ENCODE measurements around the gene NUDT4. TPM values are rescaled to one million over a fixed set of nuclear protein-coding genes. Genes with fewer than 3 reads are reported as not detected.

Gene NUDT4
- total and polyA plus RNA-seq, 2 of the 13 experiments (the other 11 are each of a cell fraction or from before 2014, with no cell fraction given): 37.3 to 70.1 TPM

DNA sequence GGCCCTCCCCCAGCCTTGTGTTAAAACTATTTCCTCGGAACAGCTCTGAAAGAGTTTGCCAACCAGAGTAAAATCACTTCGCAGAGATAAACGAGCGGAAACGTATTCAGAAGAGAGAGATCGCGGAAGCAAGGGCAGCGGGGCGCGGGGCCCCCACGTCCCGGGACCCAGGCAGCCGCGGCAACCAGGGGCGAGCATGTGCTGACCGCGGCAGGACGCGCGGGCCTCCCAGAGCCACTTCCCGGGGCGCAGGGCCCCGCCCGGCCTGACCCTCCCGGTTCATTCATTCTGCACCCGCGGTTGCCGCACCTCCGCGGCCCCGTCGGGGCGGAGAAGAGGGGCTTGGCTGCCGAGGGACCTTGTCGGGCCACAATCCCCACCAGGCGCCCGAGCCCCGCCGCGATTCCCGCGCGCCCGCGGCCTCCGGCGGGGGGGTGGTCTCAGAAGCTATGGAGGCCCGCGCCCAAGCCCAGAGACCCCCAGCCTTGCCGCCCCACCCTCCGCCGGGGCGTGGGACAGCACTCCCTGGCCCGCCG is 63.4 kb downstream of the NUDT4 start (continued):
- TF ChIP-seq, protein P1, sequence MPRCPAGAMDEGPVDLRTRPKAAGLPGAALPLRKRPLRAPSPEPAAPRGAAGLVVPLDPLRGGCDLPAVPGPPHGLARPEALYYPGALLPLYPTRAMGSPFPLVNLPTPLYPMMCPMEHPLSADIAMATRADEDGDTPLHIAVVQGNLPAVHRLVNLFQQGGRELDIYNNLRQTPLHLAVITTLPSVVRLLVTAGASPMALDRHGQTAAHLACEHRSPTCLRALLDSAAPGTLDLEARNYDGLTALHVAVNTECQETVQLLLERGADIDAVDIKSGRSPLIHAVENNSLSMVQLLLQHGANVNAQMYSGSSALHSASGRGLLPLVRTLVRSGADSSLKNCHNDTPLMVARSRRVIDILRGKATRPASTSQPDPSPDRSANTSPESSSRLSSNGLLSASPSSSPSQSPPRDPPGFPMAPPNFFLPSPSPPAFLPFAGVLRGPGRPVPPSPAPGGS (CRISPR knock-in tag; IDR thresholded peaks at IDR 0.05): 0 out of 2 replicates have a peak, but pooled peaks have one; percentile 26
- TF ChIP-seq DPF2 (CRISPR knock-in tag; IDR thresholded peaks at IDR 0.05; ENCODE audit: borderline replicate concordance, low read depth) (no peak), PHF8 (CRISPR knock-in tag; IDR thresholded peaks at IDR 0.05) (peak; percentile 12; the same call in 1 of the 2 replicates), ZFP90 (CRISPR knock-in tag; IDR thresholded peaks at IDR 0.05; ENCODE audit: borderline replicate concordance) (no peak), KMT2A (CRISPR knock-in tag; IDR thresholded peaks at IDR 0.05) (no peak), ZNF713 (CRISPR knock-in tag; IDR thresholded peaks at IDR 0.05) (no peak), MYC (CRISPR knock-in tag; IDR thresholded peaks at IDR 0.05; ENCODE audit: borderline replicate concordance) (no peak; the same call in 1 of the 2 replicates), ZNF547 (CRISPR knock-in tag; IDR thresholded peaks at IDR 0.05) (no peak; the same call in 1 of the 2 replicates), ZNF230 (CRISPR knock-in tag; IDR thresholded peaks at IDR 0.05) (no peak), CC2D1A (CRISPR knock-in tag; IDR thresholded peaks at IDR 0.05) (no peak), ZFP36L1 (CRISPR knock-in tag; IDR thresholded peaks at IDR 0.05) (no peak), SRSF1 (optimal IDR thresholded peaks at IDR 0.05; ENCODE audit: low read depth, low read length) (no peak), SCMH1 (CRISPR knock-in tag; IDR thresholded peaks at IDR 0.05; ENCODE audit: borderline replicate concordance) (no peak), TMF1 (CRISPR knock-in tag; IDR thresholded peaks at IDR 0.05; ENCODE audit: low read depth) (0 out of 2 replicates have a peak, but pooled peaks have one; percentile 21), PPARG (CRISPR knock-in tag; conservative IDR thresholded peaks at IDR 0.05) (no peak), SNAI1 (CRISPR knock-in tag; IDR thresholded peaks at IDR 0.05; ENCODE audit: borderline replicate concordance) (0 out of 2 replicates have a peak, but pooled peaks have one; percentile 31), NR3C1 (CRISPR knock-in tag; IDR thresholded peaks at IDR 0.05) (no peak), AGO2 (optimal IDR thresholded peaks at IDR 0.05; ENCODE audit: low read depth, low read length) (peak; percentile 81), ZNF124 (CRISPR knock-in tag; IDR thresholded peaks at IDR 0.05) (no peak), TOE1 (CRISPR knock-in tag; IDR thresholded peaks at IDR 0.05) (no peak), ZNF703 (CRISPR knock-in tag; IDR thresholded peaks at IDR 0.05; ENCODE audit: borderline replicate concordance) (0 out of 2 replicates have a peak, but pooled peaks have one; percentile 1), ZNF614 (CRISPR knock-in tag; IDR thresholded peaks at IDR 0.05; ENCODE audit: borderline replicate concordance) (no peak), ZNF616 (CRISPR knock-in tag; IDR thresholded peaks at IDR 0.05; ENCODE audit: low read depth) (0 out of 2 replicates have a peak, but pooled peaks have one; percentile 7)
- TF ChIP-seq, protein P2, sequence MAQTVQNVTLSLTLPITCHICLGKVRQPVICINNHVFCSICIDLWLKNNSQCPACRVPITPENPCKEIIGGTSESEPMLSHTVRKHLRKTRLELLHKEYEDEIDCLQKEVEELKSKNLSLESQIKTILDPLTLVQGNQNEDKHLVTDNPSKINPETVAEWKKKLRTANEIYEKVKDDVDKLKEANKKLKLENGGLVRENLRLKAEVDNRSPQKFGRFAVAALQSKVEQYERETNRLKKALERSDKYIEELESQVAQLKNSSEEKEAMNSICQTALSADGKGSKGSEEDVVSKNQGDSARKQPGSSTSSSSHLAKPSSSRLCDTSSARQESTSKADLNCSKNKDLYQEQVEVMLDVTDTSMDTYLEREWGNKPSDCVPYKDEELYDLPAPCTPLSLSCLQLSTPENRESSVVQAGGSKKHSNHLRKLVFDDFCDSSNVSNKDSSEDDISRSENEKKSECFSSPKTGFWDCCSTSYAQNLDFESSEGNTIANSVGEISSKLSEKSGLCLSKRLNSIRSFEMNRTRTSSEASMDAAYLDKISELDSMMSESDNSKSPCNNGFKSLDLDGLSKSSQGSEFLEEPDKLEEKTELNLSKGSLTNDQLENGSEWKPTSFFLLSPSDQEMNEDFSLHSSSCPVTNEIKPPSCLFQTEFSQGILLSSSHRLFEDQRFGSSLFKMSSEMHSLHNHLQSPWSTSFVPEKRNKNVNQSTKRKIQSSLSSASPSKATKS (CRISPR knock-in tag; IDR thresholded peaks at IDR 0.05): no peak
- TF ChIP-seq, protein P3, sequence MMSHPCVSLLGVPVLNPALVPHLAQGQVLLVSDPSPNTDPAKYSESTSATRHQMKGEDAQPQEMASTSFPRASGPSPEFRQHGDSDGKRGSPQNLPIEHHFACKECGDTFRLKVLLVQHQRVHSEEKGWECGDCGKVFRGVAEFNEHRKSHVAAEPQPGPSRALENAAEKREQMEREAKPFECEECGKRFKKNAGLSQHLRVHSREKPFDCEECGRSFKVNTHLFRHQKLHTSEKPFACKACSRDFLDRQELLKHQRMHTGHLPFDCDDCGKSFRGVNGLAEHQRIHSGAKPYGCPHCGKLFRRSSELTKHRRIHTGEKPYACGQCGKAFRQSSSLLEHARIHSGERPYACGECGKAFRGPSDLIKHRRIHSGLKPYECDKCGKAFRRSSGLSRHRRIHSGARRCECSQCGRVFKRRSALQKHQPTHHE (CRISPR knock-in tag; IDR thresholded peaks at IDR 0.05; ENCODE audit: borderline replicate concordance): no peak
- TF ChIP-seq, protein P4, sequence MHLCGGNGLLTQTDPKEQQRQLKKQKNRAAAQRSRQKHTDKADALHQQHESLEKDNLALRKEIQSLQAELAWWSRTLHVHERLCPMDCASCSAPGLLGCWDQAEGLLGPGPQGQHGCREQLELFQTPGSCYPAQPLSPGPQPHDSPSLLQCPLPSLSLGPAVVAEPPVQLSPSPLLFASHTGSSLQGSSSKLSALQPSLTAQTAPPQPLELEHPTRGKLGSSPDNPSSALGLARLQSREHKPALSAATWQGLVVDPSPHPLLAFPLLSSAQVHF (CRISPR knock-in tag; IDR thresholded peaks at IDR 0.05): peak; percentile 18; the same call in 1 of the 2 replicates

Measured in HepG2 (cell line).